Astrocyte (in vitro differentiated cells and primary cell): ENCODE data around the gene HOXD4. TPM values are rescaled to one million over a fixed set of nuclear protein-coding genes. Genes with fewer than 3 reads are reported as not detected.

Experiments
- DNase-seq: peaks from one replicate; pipeline ENCODE4 v3.0.0-alpha.2; 2010; ENCODE audit warnings: low read depth
- FAIRE-seq: peaks from 2 replicates; lab custom pipeline; 2011; peaks lifted over from hg19 to GRCh38; lab: Jason Lieb, UNC
- H2AFZ ChIP-seq: 2 replicates; pipeline ENCODE4 v1.6.0; 2012; ENCODE audit warnings: low read depth, low read length, inconsistent platforms
- H3K27ac ChIP-seq: 2 replicates; pipeline ENCODE4 v1.5.1; 2011; ENCODE audit warnings: low read depth, low read length, inconsistent platforms
- H3K27me3 ChIP-seq: 2 replicates; pipeline ENCODE4 v1.6.0; 2011; ENCODE audit warnings: low read length, inconsistent platforms; ENCODE audit not compliant: insufficient read depth
- H3K36me3 ChIP-seq: 2 replicates; pipeline ENCODE4 v1.5.1; 2011; ENCODE audit warnings: low read length, inconsistent platforms; ENCODE audit not compliant: insufficient read depth
- H3K4me1 ChIP-seq: 2 replicates; pipeline ENCODE4 v1.5.1; 2011; ENCODE audit warnings: low read length, inconsistent platforms; ENCODE audit not compliant: insufficient read depth
- H3K4me2 ChIP-seq: 2 replicates; pipeline ENCODE4 v1.6.0; 2012; ENCODE audit warnings: low read length, inconsistent platforms
- H3K4me3 ChIP-seq: 2 replicates; pipeline ENCODE4 v1.5.1; 2011; ENCODE audit warnings: low read depth, mild to moderate bottlenecking, low read length, inconsistent platforms; ENCODE audit not compliant: insufficient read depth
- H3K79me2 ChIP-seq: 2 replicates; pipeline ENCODE4 v1.6.0; 2012; ENCODE audit warnings: mild to moderate bottlenecking, low read length, inconsistent platforms; ENCODE audit not compliant: insufficient read depth
- H3K9ac ChIP-seq: 2 replicates; pipeline ENCODE4 v1.6.0; 2012; ENCODE audit warnings: mild to moderate bottlenecking, low read length, inconsistent platforms
- H3K9me3 ChIP-seq: 2 replicates; pipeline ENCODE4 v1.5.1; 2012; ENCODE audit warnings: low read depth, mild to moderate bottlenecking, low read length, inconsistent platforms; ENCODE audit not compliant: insufficient read depth
- H4K20me1 ChIP-seq: 2 replicates; pipeline ENCODE4 v1.6.0; 2012; ENCODE audit warnings: low read length, inconsistent platforms; ENCODE audit not compliant: insufficient read depth
- H3K27ac Mint-ChIP-seq: one replicate; pipeline ENCODE4 v1.8.0; 2021; ENCODE audit warnings: mild to moderate bottlenecking, mixed read lengths; ENCODE audit not compliant: unreplicated experiment
- H3K27me3 Mint-ChIP-seq: one replicate; pipeline ENCODE4 v1.8.0; 2021; ENCODE audit warnings: low read depth, mixed read lengths; ENCODE audit not compliant: unreplicated experiment
- H3K36me3 Mint-ChIP-seq: one replicate; pipeline ENCODE4 v1.8.0; 2021; ENCODE audit warnings: low read depth, mixed read lengths; ENCODE audit not compliant: unreplicated experiment
- H3K4me1 Mint-ChIP-seq: one replicate; pipeline ENCODE4 v1.8.0; 2021; ENCODE audit warnings: low read depth, mixed read lengths; ENCODE audit not compliant: unreplicated experiment
- H3K4me3 Mint-ChIP-seq: one replicate; pipeline ENCODE4 v1.8.0; 2021; ENCODE audit warnings: mild to moderate bottlenecking, moderate library complexity, mixed read lengths; ENCODE audit not compliant: unreplicated experiment
- H3K9me3 Mint-ChIP-seq: one replicate; pipeline ENCODE4 v1.8.0; 2021; ENCODE audit warnings: mild to moderate bottlenecking, mixed read lengths; ENCODE audit not compliant: unreplicated experiment
- CTCF ChIP-seq: IDR thresholded peaks from 2 replicates; pipeline ENCODE4 v1.5.1; 2011; ENCODE audit warnings: low read depth, mild to moderate bottlenecking, inconsistent platforms, low read length, moderate library complexity; ENCODE audit not compliant: insufficient read depth
- EZH2 ChIP-seq: IDR thresholded peaks from 2 replicates; pipeline ENCODE4 v1.6.1; 2012; ENCODE audit warnings: mild to moderate bottlenecking, low read length, inconsistent platforms; ENCODE audit not compliant: insufficient read depth
- total RNA-seq: library from RNA; stranded (reverse); gene quantifications from 2 replicates; pipeline ENCODE4 v1.2.1, GENCODE V29; 2021

HOXD4 gene
- total RNA-seq, 1 donor from 2014 or later = not detected

- peak; percentile 62 for DNase-seq
- Histone ChIP-seq H3K27ac (peak overlapping the region; percentile 50), H2AFZ (peak overlapping the region; percentile 33), H3K36me3 (no peaks in the 10 kb centered on the region), H3K9me3 (peaks cover 2% of the 10 kb centered on the region), H3K4me3 (peak overlapping the region; percentile 32), H4K20me1 (no peaks in the 10 kb centered on the region), H3K79me2 (no peaks in the 10 kb centered on the region), H3K4me2 (peak overlapping the region; percentile 82), H3K27me3 (peaks cover 90% of the 10 kb centered on the region), H3K9ac (peak overlapping the region; percentile 52), H3K4me1 (peaks cover 8% of the 10 kb centered on the region)
- Mint-ChIP-seq H3K9me3 (peaks cover 29% of the 10 kb centered on the region), H3K4me1 (no peaks in the 10 kb centered on the region), H3K4me3 (no peak overlapping the region), H3K27ac (no peak overlapping the region), H3K36me3 (peaks cover 4% of the 10 kb centered on the region), H3K27me3 (peaks cover 86% of the 10 kb centered on the region)
- no peak for FAIRE-seq
- TF ChIP-seq CTCF (no peak), EZH2 (no peak)
Measured at GRCh38 chr2:176160986-176161824, 9.9 kb downstream of the HOXD4 start.

DNA sequence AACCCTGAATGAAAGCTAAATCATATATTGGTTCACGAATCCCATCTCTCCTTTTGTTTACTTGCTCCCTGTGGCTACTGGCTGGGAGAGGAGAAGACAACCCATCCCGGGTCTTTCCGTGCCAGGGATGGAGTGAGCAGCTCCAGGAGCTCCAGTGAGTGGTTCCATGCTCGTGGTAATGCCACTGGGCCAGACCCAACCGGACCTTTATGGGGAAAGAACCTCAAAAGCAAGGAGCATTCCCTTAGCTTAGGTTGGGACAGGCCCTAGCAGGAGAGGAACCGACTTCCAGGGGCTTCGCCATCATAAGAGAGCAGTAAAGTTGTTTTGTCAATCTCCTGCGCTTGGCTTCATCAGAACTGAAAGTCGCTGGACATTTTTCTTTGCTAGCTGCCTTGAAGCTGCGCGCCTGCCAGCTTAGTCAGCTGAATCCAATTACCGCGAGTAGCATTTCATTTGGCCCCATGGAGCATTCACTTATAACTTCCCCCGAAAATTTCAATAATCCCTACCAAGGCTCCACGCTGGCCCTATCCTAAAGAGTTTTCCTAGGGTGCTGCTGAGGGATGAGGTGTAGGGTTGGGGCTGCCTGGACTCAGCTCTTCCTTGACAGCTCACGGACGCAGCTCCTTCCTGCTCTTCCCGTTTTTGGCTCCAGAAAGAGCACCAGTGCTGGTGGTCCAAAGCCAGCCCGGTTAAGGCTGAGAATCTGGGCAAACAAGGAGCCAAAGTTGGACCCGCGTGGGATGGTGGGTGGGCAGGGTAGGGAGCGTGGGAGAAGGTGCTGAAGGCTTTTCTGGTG lies 10.7 kb downstream of the HOXD4 start:
- Histone ChIP-seq H3K4me1 (peaks cover 8% of the 10 kb centered on the region), H3K36me3 (no peaks in the 10 kb centered on the region), H2AFZ (peak overlapping the region; percentile 22), H3K4me3 (peak overlapping the region; percentile 32), H4K20me1 (no peaks in the 10 kb centered on the region), H3K9ac (peak overlapping the region; percentile 52), H3K27me3 (peaks cover 85% of the 10 kb centered on the region), H3K4me2 (peak overlapping the region; percentile 82), H3K79me2 (no peaks in the 10 kb centered on the region), H3K9me3 (peaks cover 2% of the 10 kb centered on the region), H3K27ac (peak overlapping the region; percentile 40)
- DNase-seq (peak; percentile 88), FAIRE-seq (peak; percentile 20)
- Mint-ChIP-seq H3K27me3 (peaks cover 87% of the 10 kb centered on the region), H3K9me3 (peaks cover 29% of the 10 kb centered on the region), H3K27ac (no peak overlapping the region), H3K36me3 (peaks cover 4% of the 10 kb centered on the region), H3K4me1 (no peaks in the 10 kb centered on the region), H3K4me3 (no peak overlapping the region)
- no peak for TF ChIP-seq CTCF
- TF ChIP-seq EZH2 = no peak
